Stomach (tissue), 4 donors: ENCODE data around the gene PSAT1.

ENCODE experiments used
- EP300 ChIP-seq: sonication (generic); formaldehyde crosslinking; IDR thresholded peaks from one replicate; pipeline ENCODE4 v1.6.1; 2017; ENCODE audit warnings: antibody characterized with exemption
- POLR2A ChIP-seq, 4 donors: fragments of 450-650 bp; IDR thresholded peaks; one replicate each; pipeline ENCODE4 v1.6.1; 2016; ENCODE audit warnings: antibody characterized with exemption in 4 of 4, control low read depth in 2 of 4, mild to moderate bottlenecking in 1 of 4, moderate library complexity in 1 of 4
- POLR2AphosphoS5 ChIP-seq, 3 donors: sonication (generic); formaldehyde crosslinking; IDR thresholded peaks; one replicate each; pipeline ENCODE4 v1.6.1; 2016; ENCODE audit warnings: antibody characterized with exemption in 3 of 3
- TF ChIP-seq, protein P1 (sequence below), 7 experiments: fragments of 450-650 bp in 4 of 7; fragments of 200-600 bp in 3 of 7; sonication (generic) in 3 of 7; IDR thresholded peaks; one replicate each; pipeline ENCODE4 v1.5.1; 2016 to 2019; ENCODE audit warnings: antibody characterized with exemption in 7 of 7, control low read depth in 2 of 7, mild to moderate bottlenecking in 1 of 7

GRCh38 chr9:78291240-78291925, 5.5 kb upstream of the PSAT1 start:
- TF ChIP-seq, protein P1, sequence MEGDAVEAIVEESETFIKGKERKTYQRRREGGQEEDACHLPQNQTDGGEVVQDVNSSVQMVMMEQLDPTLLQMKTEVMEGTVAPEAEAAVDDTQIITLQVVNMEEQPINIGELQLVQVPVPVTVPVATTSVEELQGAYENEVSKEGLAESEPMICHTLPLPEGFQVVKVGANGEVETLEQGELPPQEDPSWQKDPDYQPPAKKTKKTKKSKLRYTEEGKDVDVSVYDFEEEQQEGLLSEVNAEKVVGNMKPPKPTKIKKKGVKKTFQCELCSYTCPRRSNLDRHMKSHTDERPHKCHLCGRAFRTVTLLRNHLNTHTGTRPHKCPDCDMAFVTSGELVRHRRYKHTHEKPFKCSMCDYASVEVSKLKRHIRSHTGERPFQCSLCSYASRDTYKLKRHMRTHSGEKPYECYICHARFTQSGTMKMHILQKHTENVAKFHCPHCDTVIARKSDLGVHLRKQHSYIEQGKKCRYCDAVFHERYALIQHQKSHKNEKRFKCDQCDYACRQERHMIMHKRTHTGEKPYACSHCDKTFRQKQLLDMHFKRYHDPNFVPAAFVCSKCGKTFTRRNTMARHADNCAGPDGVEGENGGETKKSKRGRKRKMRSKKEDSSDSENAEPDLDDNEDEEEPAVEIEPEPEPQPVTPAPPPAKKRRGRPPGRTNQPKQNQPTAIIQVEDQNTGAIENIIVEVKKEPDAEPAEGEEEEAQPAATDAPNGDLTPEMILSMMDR (IDR thresholded peaks at IDR 0.05), result no peak
- no peak for TF ChIP-seq EP300
- no peak for TF ChIP-seq POLR2A (IDR thresholded peaks at IDR 0.05)
- TF ChIP-seq POLR2AphosphoS5 (IDR thresholded peaks at IDR 0.05), result no peak
